PC-9 (cell line): Measurements from ENCODE around the gene KCNH2. TPM values are rescaled to one million over a fixed set of nuclear protein-coding genes. Genes with fewer than 3 reads are reported as not detected.

Experiments
- BruUV-seq: library from RNA; stranded (reverse); fragments of 400-500 nt; replicated peaks from 2 replicates; lab custom pipeline; 2021; lab: Mats Ljungman, UMichigan
- CTCF ChIA-PET: fragments of 300-600 bp; sonication (Branson Sonifier 250); formaldehyde crosslinking; loops from one replicate; lab custom pipeline; 2022; ENCODE audit warnings: antibody characterized with exemption; lab: Charles Lee
- POLR2A ChIA-PET: fragments of 300-600 bp; sonication (Branson Sonifier 250); formaldehyde crosslinking; loops from one replicate; lab custom pipeline; 2022; ENCODE audit warnings: antibody characterized with exemption; ENCODE audit not compliant: unreplicated experiment; lab: Charles Lee
- DNase-seq, 2 experiments: peaks; one replicate each; pipeline versions ENCODE4 v3.0.0 to v3.0.0-alpha.2; 2015 to 2022; ENCODE audit warnings: mixed read lengths in 1 of 2
- H2AFZ ChIP-seq: fragments of 200-600 bp; sonication (generic); 2 replicates; pipeline ENCODE4 v1.8.1; 2017; ENCODE audit warnings: antibody characterized with exemption
- H3F3A ChIP-seq: fragments of 200-600 bp; sonication (generic); 2 replicates; pipeline ENCODE4 v1.8.1; 2017; ENCODE audit warnings: antibody characterized with exemption, mild to moderate bottlenecking, low read depth; ENCODE audit not compliant: insufficient read depth
- H3K27ac ChIP-seq: fragments of 200-600 bp; sonication (generic); 2 replicates; pipeline ENCODE4 v1.6.1; 2016; ENCODE audit warnings: mixed run types
- H3K27me3 ChIP-seq: fragments of 200-600 bp; sonication (generic); 2 replicates; pipeline ENCODE4 v1.6.1; 2016; ENCODE audit warnings: low read depth, mixed run types; ENCODE audit not compliant: insufficient read depth
- H3K36me3 ChIP-seq: fragments of 200-600 bp; sonication (generic); 2 replicates; pipeline ENCODE4 v1.6.1; 2016; ENCODE audit warnings: low read depth, mixed run types
- H3K4me1 ChIP-seq: fragments of 200-600 bp; sonication (generic); replicated peaks from 2 replicates; pipeline ENCODE4 v1.6.1; 2016; ENCODE audit warnings: mixed run types; ENCODE audit not compliant: insufficient read depth
- H3K4me2 ChIP-seq: fragments of 200-600 bp; sonication (generic); 2 replicates; pipeline ENCODE4 v1.6.1; 2017; ENCODE audit warnings: mixed run types
- H3K4me3 ChIP-seq: fragments of 200-600 bp; sonication (generic); 2 replicates; pipeline ENCODE4 v1.6.1; 2016; ENCODE audit warnings: mixed run types
- H3K79me2 ChIP-seq: fragments of 200-600 bp; sonication (generic); 2 replicates; pipeline ENCODE4 v1.6.1; 2017; ENCODE audit warnings: low read depth, mixed run types
- H3K9me2 ChIP-seq: fragments of 200-600 bp; sonication (generic); 2 replicates; pipeline ENCODE4 v1.8.1; 2017; ENCODE audit warnings: mild to moderate bottlenecking; ENCODE audit not compliant: insufficient read depth
- H3K9me3 ChIP-seq: fragments of 200-600 bp; sonication (generic); 2 replicates; pipeline ENCODE4 v1.8.1; 2016; ENCODE audit warnings: low read depth; ENCODE audit not compliant: insufficient read depth
- H4K20me1 ChIP-seq: fragments of 200-600 bp; sonication (generic); 2 replicates; pipeline ENCODE4 v1.8.1; 2017; ENCODE audit not compliant: insufficient read depth
- EZH2 ChIP-seq: fragments of 200-600 bp; sonication (generic); IDR thresholded peaks from 2 replicates; pipeline ENCODE4 v1.8.0; 2017; ENCODE audit warnings: antibody characterized with exemption, low read depth
- intact Hi-C: fragments of 100-400 bp; cut with micrococcal nuclease; formaldehyde crosslinking; loops from one replicate; pipeline ENCODE4 v1.10.0; 2022; ENCODE audit not compliant: unreplicated experiment
- total RNA-seq: library from RNA; stranded (reverse); gene quantifications from 2 replicates; pipeline ENCODE4 v1.2.3, GENCODE V29; 2021
- TF ChIP-seq, protein P1 (sequence below): fragments of 200-600 bp; sonication (generic); conservative IDR thresholded peaks from 2 replicates; pipeline ENCODE4 v1.6.1; 2017; ENCODE audit warnings: mixed run types, antibody characterized with exemption, mild to moderate bottlenecking, moderate library complexity

The KCNH2 gene
- total RNA-seq, 1 experiment from 2014 or later, result 1.5 TPM

- no TSS peak for BruUV-seq
Measured at GRCh38 chr7:150951521-150951920, 26.6 kb downstream of the KCNH2 start.

GRCh38 chr7:150951181-150951520 is 27.0 kb downstream of the KCNH2 start:
- Histone ChIP-seq H3K9me2 (no peaks in the 10 kb centered on the region), H3F3A (no peaks in the 10 kb centered on the region), H3K4me3 (no peak overlapping the region), H3K4me1 (no peaks in the 10 kb centered on the region), H3K27ac (no peak overlapping the region), H3K36me3 (no peaks in the 10 kb centered on the region), H3K79me2 (no peaks in the 10 kb centered on the region), H3K27me3 (peaks cover 86% of the 10 kb centered on the region), H4K20me1 (no peaks in the 10 kb centered on the region), H2AFZ (no peak overlapping the region), H3K4me2 (no peak overlapping the region), H3K9me3 (no peaks in the 10 kb centered on the region)
- TF ChIP-seq, protein P1, sequence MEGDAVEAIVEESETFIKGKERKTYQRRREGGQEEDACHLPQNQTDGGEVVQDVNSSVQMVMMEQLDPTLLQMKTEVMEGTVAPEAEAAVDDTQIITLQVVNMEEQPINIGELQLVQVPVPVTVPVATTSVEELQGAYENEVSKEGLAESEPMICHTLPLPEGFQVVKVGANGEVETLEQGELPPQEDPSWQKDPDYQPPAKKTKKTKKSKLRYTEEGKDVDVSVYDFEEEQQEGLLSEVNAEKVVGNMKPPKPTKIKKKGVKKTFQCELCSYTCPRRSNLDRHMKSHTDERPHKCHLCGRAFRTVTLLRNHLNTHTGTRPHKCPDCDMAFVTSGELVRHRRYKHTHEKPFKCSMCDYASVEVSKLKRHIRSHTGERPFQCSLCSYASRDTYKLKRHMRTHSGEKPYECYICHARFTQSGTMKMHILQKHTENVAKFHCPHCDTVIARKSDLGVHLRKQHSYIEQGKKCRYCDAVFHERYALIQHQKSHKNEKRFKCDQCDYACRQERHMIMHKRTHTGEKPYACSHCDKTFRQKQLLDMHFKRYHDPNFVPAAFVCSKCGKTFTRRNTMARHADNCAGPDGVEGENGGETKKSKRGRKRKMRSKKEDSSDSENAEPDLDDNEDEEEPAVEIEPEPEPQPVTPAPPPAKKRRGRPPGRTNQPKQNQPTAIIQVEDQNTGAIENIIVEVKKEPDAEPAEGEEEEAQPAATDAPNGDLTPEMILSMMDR, result no peak
- TF ChIP-seq EZH2, result no peak
- intact Hi-C loops, result no loop called here
- CTCF ChIA-PET, result no interaction called here
- no TSS peak for BruUV-seq
- DNase-seq, result no peak
- POLR2A ChIA-PET, result no interaction called here

More at GRCh38 chr7:150951521-150951920, 26.6 kb downstream of the KCNH2 start:
- CTCF ChIA-PET, result interaction anchor here (0.5 kb wide), 1 partner anchor 165 kb away, joined by 5 read pairs; no protein-coding TSS in a partner anchor
- H3K27ac ChIP-seq, result no peak overlapping the region
- H3K9me2 ChIP-seq, result no peaks in the 10 kb centered on the region
- no peaks in the 10 kb centered on the region for H3K36me3 ChIP-seq
- H3F3A ChIP-seq, result no peaks in the 10 kb centered on the region
- no peaks in the 10 kb centered on the region for H3K79me2 ChIP-seq
- no peaks in the 10 kb centered on the region for H3K9me3 ChIP-seq
- POLR2A ChIA-PET, result no interaction called here
- H2AFZ ChIP-seq, result no peak overlapping the region
- no peak for DNase-seq
- H3K4me2 ChIP-seq, result no peak overlapping the region
- no peaks in the 10 kb centered on the region for H4K20me1 ChIP-seq
- no peak overlapping the region for H3K4me3 ChIP-seq
- intact Hi-C loops, result no loop called here
- peaks cover 85% of the 10 kb centered on the region for H3K27me3 ChIP-seq
- no peaks in the 10 kb centered on the region for H3K4me1 ChIP-seq
- TF ChIP-seq EZH2, result no peak

DNA sequence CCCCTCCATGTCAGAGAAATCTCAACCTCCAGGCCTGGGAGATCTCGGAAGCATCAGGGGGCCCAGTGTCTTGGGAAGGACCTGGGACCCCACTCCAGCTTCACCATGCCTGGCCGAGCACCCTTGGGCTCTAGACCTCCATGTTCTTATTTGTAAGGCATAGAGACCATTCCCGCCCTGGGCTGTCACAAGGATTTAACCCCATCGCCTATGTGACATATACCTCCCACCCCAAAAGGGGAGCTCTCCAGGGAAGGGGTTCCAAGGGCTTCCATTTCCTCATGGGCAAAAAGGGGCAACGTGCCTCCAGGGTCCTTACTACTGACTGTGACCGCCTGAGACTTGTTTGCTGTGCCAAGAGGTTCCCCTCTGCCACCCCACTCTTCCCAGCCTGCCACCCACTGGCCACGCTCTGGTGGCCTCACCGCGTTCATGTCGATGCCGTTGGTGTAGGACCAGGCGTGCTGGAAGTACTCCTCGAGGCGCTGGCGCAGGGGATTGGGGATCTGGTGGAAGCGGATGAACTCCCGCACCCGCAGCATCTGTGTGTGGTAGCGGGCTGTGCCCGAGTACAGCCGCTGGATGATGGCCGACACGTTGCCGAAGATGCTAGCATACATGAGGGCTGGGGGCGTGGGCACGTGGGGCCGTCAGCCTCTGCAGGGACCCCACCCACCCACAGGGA is 27.5 kb downstream of the KCNH2 start:
- Histone ChIP-seq H3K4me3 (no peak overlapping the region), H3K9me3 (no peaks in the 10 kb centered on the region), H3F3A (no peaks in the 10 kb centered on the region), H2AFZ (no peak overlapping the region), H3K27ac (no peak overlapping the region), H3K36me3 (no peaks in the 10 kb centered on the region), H4K20me1 (no peaks in the 10 kb centered on the region), H3K27me3 (peaks cover 88% of the 10 kb centered on the region), H3K4me2 (no peak overlapping the region), H3K9me2 (no peaks in the 10 kb centered on the region), H3K79me2 (no peaks in the 10 kb centered on the region), H3K4me1 (no peaks in the 10 kb centered on the region)
- intact Hi-C loops, result no loop called here
- ChIA-PET CTCF (interaction anchor here (0.6 kb wide), 1 partner anchor 10 kb away, joined by 3 read pairs; no protein-coding TSS in a partner anchor), POLR2A (no interaction called here)
- DNase-seq, result no peak
- TF ChIP-seq, protein P1, result no peak
- TF ChIP-seq EZH2, result no peak
- BruUV-seq, result no TSS peak
